RWPE1 (cell line): Measurements from ENCODE around the gene IST1.

Experiments
- CTCF ChIA-PET: fragments of 350-600 bp; sonication (Branson Sonifier 250); formaldehyde crosslinking; extraction: SDS; loops from one replicate; lab custom pipeline; 2021; lab: Yijun Ruan, JAX
- POLR2A ChIA-PET: fragments of 400-600 bp; formaldehyde crosslinking; extraction: SDS; loops from one replicate; lab custom pipeline; 2020; ENCODE audit warnings: antibody characterized with exemption; ENCODE audit not compliant: low non-redundant PET; lab: Yijun Ruan, JAX
- DNase-seq: peaks from one replicate; pipeline ENCODE4 v3.0.0; 2012; ENCODE audit warnings: low spot score
- H3K27ac ChIP-seq: fragments of 450-650 bp; 2 replicates; pipeline ENCODE4 v1.5.1; 2017
- TF ChIP-seq, protein P1 (sequence below): fragments of 450-650 bp; conservative IDR thresholded peaks from 2 replicates; pipeline ENCODE4 v1.5.1; 2017; ENCODE audit warnings: low read depth, mild to moderate bottlenecking

The IST1 gene

DNA sequence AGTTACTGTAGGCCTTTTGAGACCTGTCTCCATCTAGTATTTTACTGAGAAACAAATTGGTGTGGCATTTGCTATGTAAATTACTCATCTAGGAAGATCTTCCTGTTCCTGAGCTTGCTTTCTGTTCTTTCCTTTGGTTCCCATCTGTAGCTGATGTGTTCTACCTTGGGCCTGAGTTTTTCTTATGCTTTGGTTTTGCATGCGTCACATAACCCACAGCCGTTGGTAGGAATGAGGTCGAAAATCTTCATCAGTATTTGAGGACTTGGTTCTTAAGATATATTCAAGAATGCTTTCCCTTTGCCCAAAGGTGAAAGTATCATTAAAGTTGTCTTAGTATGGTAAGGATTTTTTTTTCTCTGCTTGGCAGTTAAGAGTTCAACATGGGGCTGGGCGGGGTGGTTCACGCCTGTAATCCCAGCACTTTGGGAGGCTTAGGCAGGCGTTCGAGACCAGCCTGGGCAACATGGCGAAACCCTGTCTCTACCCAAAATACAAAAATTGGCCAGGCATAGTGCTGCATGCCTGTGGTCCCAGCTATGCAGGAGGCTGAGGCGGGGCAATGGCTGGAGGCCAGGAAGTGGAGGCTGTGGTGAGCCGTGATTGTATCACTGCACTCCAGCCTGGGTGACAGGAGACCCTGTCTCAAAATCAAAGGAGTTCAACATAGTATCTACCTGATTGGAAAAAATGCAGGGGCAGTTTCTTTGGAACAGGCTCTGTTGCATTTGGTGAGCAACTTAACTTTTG lies 28.8 kb downstream of the IST1 start:
- TF ChIP-seq, protein P1, sequence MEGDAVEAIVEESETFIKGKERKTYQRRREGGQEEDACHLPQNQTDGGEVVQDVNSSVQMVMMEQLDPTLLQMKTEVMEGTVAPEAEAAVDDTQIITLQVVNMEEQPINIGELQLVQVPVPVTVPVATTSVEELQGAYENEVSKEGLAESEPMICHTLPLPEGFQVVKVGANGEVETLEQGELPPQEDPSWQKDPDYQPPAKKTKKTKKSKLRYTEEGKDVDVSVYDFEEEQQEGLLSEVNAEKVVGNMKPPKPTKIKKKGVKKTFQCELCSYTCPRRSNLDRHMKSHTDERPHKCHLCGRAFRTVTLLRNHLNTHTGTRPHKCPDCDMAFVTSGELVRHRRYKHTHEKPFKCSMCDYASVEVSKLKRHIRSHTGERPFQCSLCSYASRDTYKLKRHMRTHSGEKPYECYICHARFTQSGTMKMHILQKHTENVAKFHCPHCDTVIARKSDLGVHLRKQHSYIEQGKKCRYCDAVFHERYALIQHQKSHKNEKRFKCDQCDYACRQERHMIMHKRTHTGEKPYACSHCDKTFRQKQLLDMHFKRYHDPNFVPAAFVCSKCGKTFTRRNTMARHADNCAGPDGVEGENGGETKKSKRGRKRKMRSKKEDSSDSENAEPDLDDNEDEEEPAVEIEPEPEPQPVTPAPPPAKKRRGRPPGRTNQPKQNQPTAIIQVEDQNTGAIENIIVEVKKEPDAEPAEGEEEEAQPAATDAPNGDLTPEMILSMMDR, result no peak
- no peak for DNase-seq
- ChIA-PET CTCF (interaction anchor here (0.7 kb wide), 1 partner anchor 279 kb away, joined by 3 read pairs; no protein-coding TSS in a partner anchor), POLR2A (no interaction called here)
- peak overlapping the region; percentile 56 for H3K27ac ChIP-seq

DNA sequence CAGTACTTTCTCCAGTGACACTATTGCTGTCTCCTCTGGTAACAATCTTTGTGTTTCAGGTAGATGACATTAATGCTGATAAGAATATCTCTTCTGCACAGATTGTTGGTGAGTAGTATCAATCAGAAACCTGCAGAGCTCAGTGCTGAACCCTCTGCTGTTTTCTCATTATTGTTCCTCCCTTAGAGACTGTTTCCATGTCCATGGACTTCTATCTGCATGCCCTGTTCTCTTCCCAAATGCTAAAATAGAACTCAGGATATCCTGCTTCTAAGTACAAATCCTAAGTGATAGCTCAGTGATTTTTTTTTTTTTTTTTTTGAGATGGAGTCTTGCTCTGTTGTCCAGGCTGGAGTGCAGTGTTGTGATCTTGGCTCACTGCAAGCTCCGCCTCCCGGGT lies 29.4 kb downstream of the IST1 start:
- ChIA-PET CTCF (no interaction called here), POLR2A (no interaction called here)
- TF ChIP-seq, protein P1, result no peak
- no peak for DNase-seq
- H3K27ac ChIP-seq, result peak overlapping the region; percentile 56

DNA sequence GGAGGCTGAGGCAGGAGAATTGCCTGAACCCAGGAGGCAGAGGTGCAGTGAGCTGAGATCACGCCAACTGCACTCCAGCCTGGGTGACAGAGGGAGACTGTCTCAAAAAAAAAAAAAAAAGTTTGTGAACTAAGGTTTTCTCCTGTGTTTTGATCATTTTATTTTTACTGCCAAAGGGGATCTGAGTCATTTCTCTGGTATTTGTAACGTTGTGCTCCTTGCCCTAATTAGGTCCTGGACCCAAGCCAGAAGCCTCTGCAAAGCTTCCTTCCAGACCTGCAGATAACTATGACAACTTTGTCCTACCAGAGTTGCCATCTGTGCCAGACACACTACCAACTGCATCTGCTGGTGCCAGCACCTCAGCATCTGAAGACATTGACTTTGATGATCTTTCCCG lies 32.1 kb downstream of the IST1 start:
- ChIA-PET CTCF (interaction anchor here (0.7 kb wide), 1 partner anchor 13 kb away, joined by 3 read pairs; no protein-coding TSS in a partner anchor), POLR2A (no interaction called here)
- peak; percentile 74 for DNase-seq
- peak overlapping the region; percentile 77 for H3K27ac ChIP-seq
- TF ChIP-seq, protein P1, result no peak

DNA sequence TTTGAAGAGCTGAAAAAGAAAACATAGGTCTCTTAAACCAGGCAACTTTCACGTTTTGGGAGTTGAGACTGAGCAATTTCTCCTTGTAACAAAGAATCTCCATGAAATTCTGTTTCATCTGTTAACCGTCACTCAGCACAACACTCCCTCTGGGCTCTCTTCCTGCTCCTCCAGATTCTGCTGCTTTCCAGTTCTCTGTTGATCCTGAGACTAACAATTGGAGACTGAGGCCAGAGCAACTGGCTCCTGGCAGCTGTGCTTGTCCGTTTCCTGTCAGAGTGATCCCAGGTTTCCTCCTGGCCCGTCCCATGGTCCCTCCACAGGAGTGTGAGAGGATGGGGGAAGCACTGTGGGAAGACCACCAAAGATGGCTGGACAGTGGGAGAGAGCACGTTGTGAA lies 32.5 kb downstream of the IST1 start:
- TF ChIP-seq, protein P1, result no peak
- POLR2A ChIA-PET, result no interaction called here
- CTCF ChIA-PET, result no interaction called here
- H3K27ac ChIP-seq, result peak overlapping the region; percentile 77
- DNase-seq, result no peak

DNA sequence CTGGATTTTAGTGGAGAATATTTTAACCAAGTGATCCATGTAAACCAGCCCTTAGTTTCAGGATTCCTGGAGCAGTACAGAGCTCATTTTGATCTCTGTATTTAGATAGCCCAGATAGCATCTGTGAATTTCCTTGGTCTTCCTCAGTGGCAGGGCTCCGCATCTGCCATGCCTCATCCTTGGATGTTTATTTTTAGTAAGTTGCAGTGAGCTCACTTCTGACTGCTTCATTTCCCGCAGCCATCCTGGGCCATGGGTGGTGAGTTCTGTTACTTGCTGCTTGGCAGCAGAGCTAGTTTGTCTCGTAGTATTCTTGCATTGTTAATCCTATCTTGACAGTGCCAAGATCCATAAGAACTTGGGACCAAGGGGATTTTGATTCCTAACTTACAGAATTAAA lies 33.7 kb downstream of the IST1 start:
- no peak overlapping the region for H3K27ac ChIP-seq
- TF ChIP-seq, protein P1, result no peak
- no peak for DNase-seq
- POLR2A ChIA-PET, result no interaction called here
- CTCF ChIA-PET, result no interaction called here

DNA sequence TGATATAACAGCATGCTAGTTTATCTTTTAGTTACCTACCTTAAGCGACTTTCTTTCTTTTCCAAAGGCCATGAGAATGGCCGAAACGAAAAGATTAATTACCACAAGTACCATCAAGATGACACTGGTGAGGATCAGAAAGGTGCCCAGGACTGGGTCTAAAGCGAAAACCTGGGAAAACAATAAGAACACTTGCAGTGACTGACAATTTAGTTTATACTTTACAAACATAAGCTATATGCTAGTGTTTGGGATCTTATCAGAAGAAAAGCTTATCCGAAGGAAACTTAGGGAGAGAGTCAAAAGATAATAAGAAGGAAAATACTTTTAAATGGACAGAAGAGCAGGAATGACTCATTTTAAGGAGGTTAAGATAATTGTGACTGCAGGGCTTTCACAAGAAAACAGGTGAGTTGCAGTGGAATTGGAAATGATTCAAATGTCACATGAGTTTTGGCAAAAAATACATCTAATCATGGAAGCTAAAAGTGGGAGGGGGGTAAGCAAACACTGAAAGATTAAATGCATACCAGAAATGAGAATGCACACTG lies 34.8 kb downstream of the IST1 start:
- ChIA-PET POLR2A (no interaction called here), CTCF (interaction anchor here (0.7 kb wide), 1 partner anchor 14 kb away, joined by 5 read pairs; no protein-coding TSS in a partner anchor)
- TF ChIP-seq, protein P1, result no peak
- no peak for DNase-seq
- H3K27ac ChIP-seq, result no peak overlapping the region
